Lung (tissue), 12 donors: ENCODE data around the gene PHLDA1. TPM values are rescaled to one million over a fixed set of nuclear protein-coding genes. Genes with fewer than 3 reads are reported as not detected.

Experiments
- ATAC-seq: fragments of 200-7000 bp; cut with Tn5 transposase; one replicate; pipeline ENCODE4 v1.9.1; 2020; ENCODE audit warnings: moderate number of reproducible peaks; ENCODE audit not compliant: insufficient read depth, low FRiP score
- DNase-seq, 3 donors: peaks; one replicate each; pipeline ENCODE4 v3.0.0-alpha.2; 2013 to 2017
- H3K27ac ChIP-seq, 2 donors: one replicate each; pipeline ENCODE4 v1.5.1; 2013; ENCODE audit warnings: mild to moderate bottlenecking in 2 of 2, moderate library complexity in 2 of 2, control low read depth in 1 of 2, inconsistent platforms in 1 of 2, low read depth in 1 of 2, low read length in 1 of 2
- H3K27me3 ChIP-seq, 3 donors: one replicate each; pipeline ENCODE4 v1.5.1; 2013; ENCODE audit warnings: low read length in 2 of 3; ENCODE audit not compliant: control insufficient read depth in 3 of 3, insufficient read depth in 3 of 3
- H3K36me3 ChIP-seq, 4 donors: one replicate each; pipeline ENCODE4 v1.5.1; 2013; ENCODE audit warnings: low read length in 4 of 4, mild to moderate bottlenecking in 1 of 4, moderate library complexity in 1 of 4; ENCODE audit not compliant: control insufficient read depth in 4 of 4, insufficient read depth in 4 of 4
- H3K4me1 ChIP-seq, 5 donors: one replicate each; pipeline ENCODE4 v1.5.1; 2013; ENCODE audit warnings: low read length in 5 of 5, mild to moderate bottlenecking in 2 of 5, moderate library complexity in 1 of 5; ENCODE audit not compliant: control insufficient read depth in 5 of 5, insufficient read depth in 5 of 5
- H3K4me3 ChIP-seq: one replicate; pipeline ENCODE4 v1.5.1; 2013; ENCODE audit warnings: mild to moderate bottlenecking, control low read depth, moderate library complexity
- H3K9ac ChIP-seq, 2 donors: one replicate each; pipeline ENCODE4 v1.5.1; 2013; ENCODE audit warnings: low read length in 2 of 2, control low read depth in 1 of 2; ENCODE audit not compliant: insufficient read depth in 1 of 2
- H3K9me3 ChIP-seq, 4 donors: one replicate each; pipeline ENCODE4 v1.5.1; 2013; ENCODE audit warnings: low read length in 3 of 4, mild to moderate bottlenecking in 1 of 4, moderate library complexity in 1 of 4; ENCODE audit not compliant: control insufficient read depth in 4 of 4, insufficient read depth in 3 of 4
- CTCF ChIP-seq: IDR thresholded peaks from 2 replicates; pipeline ENCODE4 v1.5.1; 2012; ENCODE audit warnings: mild to moderate bottlenecking; ENCODE audit errors: control extremely low read depth, extremely low read depth
- WGBS, 2 donors: extraction: QIAGEN DNeasy Blood & Tissue Kit; methylation state at CpG; one replicate each; pipeline ENCODE4 v1.1.7; 2013; 5-methylcytosine and 5-hydroxymethylcytosine counted together
- polyA plus RNA-seq, 2 donors: library from polyadenylated mRNA; stranded (reverse); fragments of 200-250 nt; gene quantifications; one replicate each; pipeline ENCODE4 v1.2.1, GENCODE V29; 2013
- total RNA-seq, 2 donors: library from RNA; depleted of rRNA in 1 of 2; stranded (reverse); fragments of >200 nt in 1 of 2; gene quantifications; one replicate each; pipeline ENCODE4 v1.2.1, GENCODE V29; 2014 to 2021
- donor health status: control.
- donor health status: control.
- donor health status: Bipolar disorder and iron deficiency.
- donor health status: healthy.
- donor health status: DM: yes; HTN: yes; CAD: no.

Gene PHLDA1
- total and polyA plus RNA-seq, 4 donors = 6.5 to 22.1 (median 17.2) TPM

GRCh38 chr12:76078748-76079147 lies 47.2 kb upstream of the PHLDA1 start:
- ATAC-seq (no peak), DNase-seq (no peak)
- H3K27ac ChIP-seq = no peak overlapping the region
- peaks cover 0 to 6% (median 0%) of the 10 kb centered on the region in 4 donors for H3K9me3 ChIP-seq
- no peaks in the 10 kb centered on the region for H3K27me3 ChIP-seq
- H3K9ac ChIP-seq = no peak overlapping the region
- peaks cover 0 to 11% (median 2%) of the 10 kb centered on the region in 4 donors for H3K36me3 ChIP-seq
- TF ChIP-seq CTCF = no peak
- H3K4me3 ChIP-seq = no peak overlapping the region
- 81 to 87% methylated on average over 2 of the region's 2 CpGs for WGBS, 2 donors
- peaks cover 0 to 16% (median 6%) of the 10 kb centered on the region in 5 donors for H3K4me1 ChIP-seq

GRCh38 chr12:76075448-76075847 lies 43.9 kb upstream of the PHLDA1 start:
- Histone ChIP-seq H3K9me3 (peaks cover 0 to 6% (median 0%) of the 10 kb centered on the region in 4 donors), H3K4me3 (no peak overlapping the region), H3K27me3 (no peaks in the 10 kb centered on the region), H3K27ac (no peak overlapping the region), H3K9ac (no peak overlapping the region), H3K4me1 (peaks cover 0 to 28% (median 0%) of the 10 kb centered on the region in 5 donors), H3K36me3 (peaks cover 1 to 20% (median 4%) of the 10 kb centered on the region in 4 donors)
- TF ChIP-seq CTCF = no peak
- ATAC-seq = no peak
- WGBS, 2 donors = 90 to 92% methylated on average over 1 of the region's 1 CpG
- no peak for DNase-seq

- ATAC-seq (no peak), DNase-seq (no peak)
- peaks cover 0 to 28% (median 1%) of the 10 kb centered on the region in 5 donors for H3K4me1 ChIP-seq
- H3K9ac ChIP-seq = no peak overlapping the region
- WGBS, 2 donors = 81 to 84% methylated on average over 1 of the region's 1 CpG
- no peak overlapping the region for H3K27ac ChIP-seq
- TF ChIP-seq CTCF = no peak
- H3K4me3 ChIP-seq = no peak overlapping the region
- peaks cover 0 to 6% (median 0%) of the 10 kb centered on the region in 4 donors for H3K9me3 ChIP-seq
- H3K27me3 ChIP-seq = no peaks in the 10 kb centered on the region
- H3K36me3 ChIP-seq = peaks cover 1 to 20% (median 4%) of the 10 kb centered on the region in 4 donors
Measured at GRCh38 chr12:76074701-76075336, 43.2 kb upstream of the PHLDA1 start.

- H3K36me3 ChIP-seq = peaks cover 3 to 12% (median 5%) of the 10 kb centered on the region in 4 donors
- DNase-seq (no peak), ATAC-seq (no peak)
- TF ChIP-seq CTCF = no peak
- no peak overlapping the region for H3K9ac ChIP-seq
- H3K27me3 ChIP-seq = no peaks in the 10 kb centered on the region
- H3K4me3 ChIP-seq = no peak overlapping the region
- peaks cover 0 to 28% (median 1%) of the 10 kb centered on the region in 5 donors for H3K4me1 ChIP-seq
- H3K27ac ChIP-seq = no peak overlapping the region
- peaks cover 0 to 4% (median 0%) of the 10 kb centered on the region in 4 donors for H3K9me3 ChIP-seq
Measured at GRCh38 chr12:76073561-76073960, 42.0 kb upstream of the PHLDA1 start.
